ENCODE data around the gene SLC13A3.

DNA sequence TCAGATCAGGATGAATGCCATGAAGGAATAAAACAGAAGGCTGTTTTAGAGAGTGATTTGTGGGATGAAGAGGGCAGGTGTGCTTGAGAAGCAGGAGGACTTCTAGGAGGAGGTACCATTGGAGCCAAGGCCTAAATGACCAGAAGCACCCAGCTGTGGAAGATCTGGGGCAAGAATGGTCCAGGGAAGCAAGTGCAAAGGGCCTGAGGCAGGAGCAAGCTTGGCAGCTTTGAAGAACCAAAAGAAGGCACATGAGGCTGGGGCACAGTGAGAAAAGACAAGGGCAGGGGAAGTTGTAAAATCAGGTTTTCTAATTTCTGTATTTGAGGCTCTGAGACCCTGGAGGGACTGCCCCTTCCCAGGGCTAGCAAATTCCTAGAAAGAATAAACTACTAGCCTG is 9.8 kb downstream of the SLC13A3 start:
- TF ChIP-seq EZH2 (IDR thresholded peaks at IDR 0.05) (no peak), POLR2AphosphoS5 (IDR thresholded peaks at IDR 0.05; ENCODE audit: borderline replicate concordance, low read depth, low read length) (no peak)

All from SK-N-MC (cell line).